Fibroblast of lung (primary cell): ENCODE results near the gene APBB1. TPM values are rescaled to one million over a fixed set of nuclear protein-coding genes. Genes with fewer than 3 reads are reported as not detected.

Experiments
- DNase-seq, 2 donors: peaks; one replicate each; pipeline versions ENCODE4 v3.0.0 to v3.0.0-alpha.2; 2010; ENCODE audit warnings: low read depth in 2 of 2
- H2AFZ ChIP-seq: 2 replicates; pipeline ENCODE4 v1.5.1; 2012; ENCODE audit warnings: low read length, control low read depth, inconsistent platforms
- H3K27ac ChIP-seq: 2 replicates; pipeline ENCODE4 v1.5.1; 2011; ENCODE audit warnings: low read length, control low read depth; ENCODE audit not compliant: insufficient read depth
- H3K27me3 ChIP-seq: 2 replicates; pipeline ENCODE4 v1.5.1; 2011; ENCODE audit warnings: mild to moderate bottlenecking, low read length; ENCODE audit not compliant: control insufficient read depth, insufficient read depth
- H3K36me3 ChIP-seq: 2 replicates; pipeline ENCODE4 v1.5.1; 2011; ENCODE audit warnings: low read length; ENCODE audit not compliant: control insufficient read depth, insufficient read depth
- H3K4me1 ChIP-seq: 2 replicates; pipeline ENCODE4 v1.5.1; 2011; ENCODE audit warnings: low read length; ENCODE audit not compliant: control insufficient read depth, insufficient read depth; ENCODE audit errors: extremely low read depth
- H3K4me2 ChIP-seq: 2 replicates; pipeline ENCODE4 v1.5.1; 2011; ENCODE audit warnings: low read length, control low read depth; ENCODE audit not compliant: insufficient read depth; ENCODE audit errors: extremely low read depth
- H3K4me3 ChIP-seq, 4 experiments: fragments of 200-600 bp in 1 of 4; sonication (generic) in 1 of 4; replicated peaks in 1 of 4; 2 replicates each; pipeline ENCODE4 v1.5.1; 2011 to 2016; ENCODE audit warnings: low read length in 4 of 4, low read depth in 3 of 4, mild to moderate bottlenecking in 3 of 4, control low read depth in 2 of 4, inconsistent platforms in 1 of 4, mixed read lengths in 1 of 4; ENCODE audit not compliant: insufficient read depth in 1 of 4; ENCODE audit errors: control extremely low read depth in 1 of 4
- H3K79me2 ChIP-seq: 2 replicates; pipeline ENCODE4 v1.5.1; 2012; ENCODE audit warnings: mild to moderate bottlenecking, low read length, inconsistent platforms; ENCODE audit not compliant: control insufficient read depth, insufficient read depth
- H3K9ac ChIP-seq: 2 replicates; pipeline ENCODE4 v1.5.1; 2011; ENCODE audit warnings: mild to moderate bottlenecking, low read length, control low read depth; ENCODE audit not compliant: insufficient read depth
- H3K9me3 ChIP-seq: 2 replicates; pipeline ENCODE4 v1.5.1; 2012; ENCODE audit warnings: low read depth, low read length; ENCODE audit not compliant: control insufficient read depth, insufficient read depth
- H4K20me1 ChIP-seq: 2 replicates; pipeline ENCODE4 v1.5.1; 2011; ENCODE audit warnings: low read length; ENCODE audit not compliant: control insufficient read depth, insufficient read depth; ENCODE audit errors: extremely low read depth
- EZH2 ChIP-seq: IDR thresholded peaks from 2 replicates; pipeline ENCODE4 v1.5.1; 2012; ENCODE audit warnings: low read length, control low read depth, mild to moderate bottlenecking; ENCODE audit errors: missing control alignments
- polyA minus RNA-seq: library from RNA; depleted of rRNA, polyadenylated mRNA; stranded (reverse); fragments of >200 nt; gene quantifications from 2 replicates; pipeline ENCODE4 v1.2.3, GENCODE V29; 2011; ENCODE audit warnings: low replicate concordance
- polyA plus RNA-seq, 2 donors: library from polyadenylated mRNA; depleted of rRNA in 1 of 2; stranded (reverse) in 1 of 2; unstranded in 1 of 2; fragments of >200 nt; gene quantifications; 2 replicates each; pipeline ENCODE4 v1.2.1, GENCODE V29; 2011 to 2012; ENCODE audit warnings: missing spikeins in 1 of 2
- total RNA-seq: library from RNA; depleted of rRNA; stranded (reverse); fragments of >200 nt; gene quantifications from 2 replicates; pipeline ENCODE4 v1.2.1, GENCODE V29; 2014
- TF ChIP-seq, protein P1 (sequence below), 2 donors: IDR thresholded peaks in 1 of 2; conservative IDR thresholded peaks in 1 of 2; 1 replicate in 1 of 2; 2 replicates in 1 of 2; pipeline ENCODE4 v1.5.1; 2011 to 2012; ENCODE audit warnings: low read length in 2 of 2, control low read depth in 1 of 2, inconsistent platforms in 1 of 2, low read depth in 1 of 2, mild to moderate bottlenecking in 1 of 2

APBB1 gene
- total RNA-seq, result 56.2 and 73.7 TPM in 2 replicates
- 33.5 and 39.1 TPM in 2 replicates for polyA plus RNA-seq
- polyA plus RNA-seq (2012), result 38.9 and 47.7 TPM in 2 replicates
- polyA minus RNA-seq, result 93.1 and 101 TPM in 2 replicates

DNA sequence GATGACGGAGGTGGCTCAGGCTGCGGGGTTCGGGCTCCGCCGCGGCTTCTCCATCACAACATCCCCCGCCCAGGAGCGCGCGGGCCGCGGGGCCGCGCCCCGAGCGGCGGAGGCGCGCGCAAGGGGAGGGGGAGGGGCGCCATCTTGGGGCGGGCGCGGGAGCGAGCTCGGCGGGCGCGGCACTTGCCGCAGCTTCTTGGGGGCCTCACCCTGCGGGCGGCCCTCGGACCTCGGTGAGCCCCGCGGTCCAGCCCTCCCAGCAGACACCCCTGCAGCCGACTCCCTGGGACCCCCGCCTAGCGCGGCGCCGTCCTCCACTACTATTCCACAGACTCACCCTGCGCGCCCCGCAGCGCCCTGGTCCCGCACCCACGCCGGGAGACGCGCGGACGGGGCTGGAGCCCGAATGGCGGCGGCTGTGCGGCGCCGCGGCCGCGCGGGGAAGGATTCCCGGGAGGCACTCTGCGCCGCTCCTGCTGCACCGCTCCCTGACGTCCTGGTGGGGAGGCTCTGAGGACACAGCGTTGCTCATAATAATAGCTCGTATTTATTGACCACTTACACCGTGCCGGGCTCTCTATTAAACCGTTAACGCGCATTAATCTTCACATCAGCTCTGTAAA, at the start of gene APBB1:
TSS of gene APBB1 (minus strand) at position 86 of the 623 bp plus-strand sequence. CDS start 7,747 bp downstream, outside the sequence.
- no peak for TF ChIP-seq EZH2
- TF ChIP-seq, protein P1, sequence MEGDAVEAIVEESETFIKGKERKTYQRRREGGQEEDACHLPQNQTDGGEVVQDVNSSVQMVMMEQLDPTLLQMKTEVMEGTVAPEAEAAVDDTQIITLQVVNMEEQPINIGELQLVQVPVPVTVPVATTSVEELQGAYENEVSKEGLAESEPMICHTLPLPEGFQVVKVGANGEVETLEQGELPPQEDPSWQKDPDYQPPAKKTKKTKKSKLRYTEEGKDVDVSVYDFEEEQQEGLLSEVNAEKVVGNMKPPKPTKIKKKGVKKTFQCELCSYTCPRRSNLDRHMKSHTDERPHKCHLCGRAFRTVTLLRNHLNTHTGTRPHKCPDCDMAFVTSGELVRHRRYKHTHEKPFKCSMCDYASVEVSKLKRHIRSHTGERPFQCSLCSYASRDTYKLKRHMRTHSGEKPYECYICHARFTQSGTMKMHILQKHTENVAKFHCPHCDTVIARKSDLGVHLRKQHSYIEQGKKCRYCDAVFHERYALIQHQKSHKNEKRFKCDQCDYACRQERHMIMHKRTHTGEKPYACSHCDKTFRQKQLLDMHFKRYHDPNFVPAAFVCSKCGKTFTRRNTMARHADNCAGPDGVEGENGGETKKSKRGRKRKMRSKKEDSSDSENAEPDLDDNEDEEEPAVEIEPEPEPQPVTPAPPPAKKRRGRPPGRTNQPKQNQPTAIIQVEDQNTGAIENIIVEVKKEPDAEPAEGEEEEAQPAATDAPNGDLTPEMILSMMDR (conservative IDR thresholded peaks at IDR 0.05 in 1 of 2, IDR thresholded peaks at IDR 0.05 in 1 of 2; ENCODE audit: low read depth in 1 of 2, low read length in 2 of 2), result peak; percentile 17 to 20
- peak; percentile 54 to 59 for DNase-seq
- Histone ChIP-seq H3K4me1 (peaks cover 5% of the 10 kb centered on the region), H3K4me3 (peak within 1 kb of the TSS; percentile 75 to 80 (median 76)), H3K9ac (peak within 1 kb of the TSS; percentile 75), H4K20me1 (peaks cover 2% of the 10 kb centered on the region), H3K27me3 (no peaks in the 10 kb centered on the region), H3K4me2 (peak within 1 kb of the TSS; percentile 95), H3K79me2 (peaks cover 2% of the 10 kb centered on the region), H2AFZ (peak within 1 kb of the TSS; percentile 93), H3K27ac (peak within 1 kb of the TSS; percentile 46), H3K36me3 (no peaks in the 10 kb centered on the region), H3K9me3 (no peaks in the 10 kb centered on the region)

DNA sequence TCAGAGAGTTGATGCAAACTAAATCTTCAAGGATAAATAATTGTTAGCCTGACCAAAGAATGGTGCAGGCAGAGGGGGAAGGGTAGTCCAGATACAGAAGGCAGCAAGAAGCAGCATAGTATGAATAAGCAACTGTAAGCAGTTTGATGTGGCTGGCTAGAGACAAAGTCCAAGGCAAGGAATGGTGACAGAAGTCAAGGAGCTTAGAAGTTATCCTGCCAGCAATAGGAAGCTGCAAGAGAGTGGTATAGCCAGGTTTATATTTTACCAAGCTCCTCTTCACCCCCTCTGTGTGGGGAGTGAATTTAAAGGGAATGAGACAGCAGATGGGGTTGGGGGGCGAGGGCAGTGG, 40.2 kb upstream of the APBB1 start:
- no peak overlapping the region for H3K4me3 ChIP-seq
- H3K27me3 ChIP-seq, result no peaks in the 10 kb centered on the region
- TF ChIP-seq EZH2, result no peak
- TF ChIP-seq, protein P1 (conservative IDR thresholded peaks at IDR 0.05 in 1 of 2, IDR thresholded peaks at IDR 0.05 in 1 of 2; ENCODE audit: low read depth in 1 of 2, low read length in 2 of 2), result no peak
- no peaks in the 10 kb centered on the region for H3K4me1 ChIP-seq
- no peaks in the 10 kb centered on the region for H3K9me3 ChIP-seq
- no peaks in the 10 kb centered on the region for H3K79me2 ChIP-seq
- no peak overlapping the region for H2AFZ ChIP-seq
- H3K9ac ChIP-seq, result no peak overlapping the region
- no peak for DNase-seq
- H4K20me1 ChIP-seq, result no peaks in the 10 kb centered on the region
- no peak overlapping the region for H3K27ac ChIP-seq
- H3K36me3 ChIP-seq, result peaks cover 19% of the 10 kb centered on the region
- H3K4me2 ChIP-seq, result no peak overlapping the region

- H3K27me3 ChIP-seq, result no peaks in the 10 kb centered on the region
- no peak overlapping the region for H3K4me2 ChIP-seq
- no peaks in the 10 kb centered on the region for H3K79me2 ChIP-seq
- DNase-seq, result no peak
- peaks cover 17% of the 10 kb centered on the region for H3K36me3 ChIP-seq
- H4K20me1 ChIP-seq, result no peaks in the 10 kb centered on the region
- no peak for TF ChIP-seq EZH2
- TF ChIP-seq, protein P1 (conservative IDR thresholded peaks at IDR 0.05 in 1 of 2, IDR thresholded peaks at IDR 0.05 in 1 of 2; ENCODE audit: low read depth in 1 of 2, low read length in 2 of 2), result no peak
- no peak overlapping the region for H3K4me3 ChIP-seq
- no peaks in the 10 kb centered on the region for H3K9me3 ChIP-seq
- no peak overlapping the region for H3K27ac ChIP-seq
- no peak overlapping the region for H2AFZ ChIP-seq
- no peaks in the 10 kb centered on the region for H3K4me1 ChIP-seq
- H3K9ac ChIP-seq, result no peak overlapping the region
Measured at GRCh38 chr11:6458352-6459098, 39.6 kb upstream of the APBB1 start.
